Left lung (tissue), 10 donors: ENCODE measurements around the gene P2RY13. TPM values are rescaled to one million over a fixed set of nuclear protein-coding genes. Genes with fewer than 3 reads are reported as not detected.

Experiments
- ATAC-seq: fragments of 200-7000 bp; cut with Tn5 transposase; one replicate; pipeline ENCODE4 v1.9.1; 2020; ENCODE audit warnings: moderate library complexity
- DNase-seq, 4 donors: peaks; one replicate each; pipeline ENCODE4 v3.0.0-alpha.2; 2013 to 2020
- H3K27ac ChIP-seq, 2 donors: fragments of 200-600 bp; sonication (generic) in 1 of 2; one replicate each; pipeline versions ENCODE4 v1.5.0 to v1.8.0; 2020 to 2021
- H3K27me3 ChIP-seq, 2 donors: fragments of 200-600 bp; sonication (generic) in 1 of 2; one replicate each; pipeline versions ENCODE4 v1.5.0 to v1.8.0; 2020 to 2021
- H3K36me3 ChIP-seq, 2 donors: fragments of 200-600 bp; sonication (generic) in 1 of 2; one replicate each; pipeline versions ENCODE4 v1.5.0 to v1.8.0; 2020 to 2021
- H3K4me1 ChIP-seq, 2 donors: fragments of 200-600 bp; one replicate each; pipeline ENCODE4 v1.8.0; 2021
- H3K4me3 ChIP-seq, 2 donors: fragments of 200-600 bp; sonication (generic) in 1 of 2; one replicate each; pipeline versions ENCODE4 v1.5.0 to v1.8.0; 2020 to 2021; ENCODE audit warnings: mild to moderate bottlenecking in 1 of 2
- H3K9me3 ChIP-seq, 2 donors: fragments of 200-600 bp; sonication (generic) in 1 of 2; one replicate each; pipeline versions ENCODE4 v1.5.0 to v1.8.0; 2020 to 2021
- intact Hi-C, 2 donors: fragments of 100-400 bp; cut with DNase I; formaldehyde crosslinking; loops; one replicate each; pipeline versions ENCODE4 v1.11.2 to v1.14.2; 2022
- polyA plus RNA-seq, 6 donors: library from polyadenylated mRNA; unstranded; fragments of 120-200 nt; gene quantifications; one replicate each; pipeline ENCODE4 v1.2.1, GENCODE V29; 2013; ENCODE audit not compliant: insufficient read length in 6 of 6
- total RNA-seq, 2 donors: library from RNA; stranded (reverse); fragmentation: NEBNext Ultra II Directional; extraction: Animal tissue kit (Norgen Biotek cat#: 25700); gene quantifications; one replicate each; pipeline ENCODE4 v1.2.1, GENCODE V29; 2021
- TF ChIP-seq, protein P1 (sequence below), 2 donors: fragments of 200-600 bp; sonication (generic) in 1 of 2; IDR thresholded peaks; one replicate each; pipeline versions ENCODE4 v1.5.0 to v1.8.0; 2021; ENCODE audit warnings: antibody characterized with exemption in 2 of 2
- donor health status: DM: no; HTN: yes; CAD: no.
- donor health status: DM: no; HTN: no; CAD: no.

Gene P2RY13
- total and polyA plus RNA-seq, 8 donors, result 0.83 to 16.4 (median 1.5) TPM

DNA sequence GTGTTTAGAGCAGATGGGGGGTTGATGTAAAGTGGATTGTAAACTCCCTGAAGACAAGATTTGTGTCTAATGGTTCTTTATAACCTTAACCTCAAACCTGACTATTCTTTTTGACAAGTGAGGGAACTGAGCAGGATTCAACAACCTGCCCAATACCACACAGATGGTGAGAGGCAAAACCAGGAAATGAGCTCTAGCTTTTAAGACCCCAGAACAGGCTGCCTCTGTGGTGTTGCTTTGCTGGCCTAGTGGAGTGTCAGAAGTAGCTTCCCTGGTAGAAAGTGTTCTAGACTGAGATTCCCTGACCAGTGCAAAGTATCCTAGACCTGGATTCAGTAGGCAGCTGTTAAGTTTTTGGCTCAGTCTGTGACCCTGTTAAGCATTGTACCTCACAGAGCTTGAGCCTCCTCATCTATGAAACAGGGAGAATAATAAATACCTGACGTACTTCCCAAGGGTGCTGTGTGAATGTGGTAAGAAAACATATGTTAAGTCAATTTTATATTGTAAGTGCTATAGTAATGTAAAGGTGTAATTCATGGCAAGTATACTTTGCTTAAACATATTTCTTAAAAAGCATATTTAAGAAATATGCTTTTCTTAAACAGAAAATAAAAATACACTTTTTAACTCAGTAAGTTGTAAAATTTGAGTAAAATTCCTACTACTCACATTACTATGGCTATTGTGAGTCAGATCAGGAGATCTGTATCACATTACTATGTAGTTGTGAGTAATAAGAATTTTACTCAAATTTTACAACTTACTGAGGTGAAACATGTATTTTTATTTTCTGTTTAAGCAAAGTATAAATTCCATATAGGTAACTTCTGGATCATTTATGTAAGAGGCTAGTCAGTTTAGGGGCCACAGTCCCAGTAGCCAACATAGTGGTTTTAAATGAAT lies 21.5 kb downstream of the P2RY13 start:
- peaks cover 0 to 2% of the 10 kb centered on the region in 2 donors for H3K4me1 ChIP-seq
- H3K4me3 ChIP-seq, result no peak overlapping the region
- intact Hi-C loops, result no loop called here
- DNase-seq, result no peak
- H3K36me3 ChIP-seq, result no peaks in the 10 kb centered on the region
- no peaks in the 10 kb centered on the region for H3K9me3 ChIP-seq
- H3K27ac ChIP-seq, result no peak overlapping the region
- ATAC-seq, result no peak
- TF ChIP-seq, protein P1, sequence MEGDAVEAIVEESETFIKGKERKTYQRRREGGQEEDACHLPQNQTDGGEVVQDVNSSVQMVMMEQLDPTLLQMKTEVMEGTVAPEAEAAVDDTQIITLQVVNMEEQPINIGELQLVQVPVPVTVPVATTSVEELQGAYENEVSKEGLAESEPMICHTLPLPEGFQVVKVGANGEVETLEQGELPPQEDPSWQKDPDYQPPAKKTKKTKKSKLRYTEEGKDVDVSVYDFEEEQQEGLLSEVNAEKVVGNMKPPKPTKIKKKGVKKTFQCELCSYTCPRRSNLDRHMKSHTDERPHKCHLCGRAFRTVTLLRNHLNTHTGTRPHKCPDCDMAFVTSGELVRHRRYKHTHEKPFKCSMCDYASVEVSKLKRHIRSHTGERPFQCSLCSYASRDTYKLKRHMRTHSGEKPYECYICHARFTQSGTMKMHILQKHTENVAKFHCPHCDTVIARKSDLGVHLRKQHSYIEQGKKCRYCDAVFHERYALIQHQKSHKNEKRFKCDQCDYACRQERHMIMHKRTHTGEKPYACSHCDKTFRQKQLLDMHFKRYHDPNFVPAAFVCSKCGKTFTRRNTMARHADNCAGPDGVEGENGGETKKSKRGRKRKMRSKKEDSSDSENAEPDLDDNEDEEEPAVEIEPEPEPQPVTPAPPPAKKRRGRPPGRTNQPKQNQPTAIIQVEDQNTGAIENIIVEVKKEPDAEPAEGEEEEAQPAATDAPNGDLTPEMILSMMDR (IDR thresholded peaks at IDR 0.05), result no peak
- H3K27me3 ChIP-seq, result no peaks in the 10 kb centered on the region

- DNase-seq (no peak), ATAC-seq (no peak)
- intact Hi-C loops, result no loop called here
- no peaks in the 10 kb centered on the region for H3K9me3 ChIP-seq
- TF ChIP-seq, protein P1 (IDR thresholded peaks at IDR 0.05), result no peak
- no peaks in the 10 kb centered on the region for H3K36me3 ChIP-seq
- H3K4me3 ChIP-seq, result no peak overlapping the region
- H3K27ac ChIP-seq, result no peak overlapping the region
- H3K4me1 ChIP-seq, result peaks cover 0 to 2% of the 10 kb centered on the region in 2 donors
- no peaks in the 10 kb centered on the region for H3K27me3 ChIP-seq
These were observed 22.2 kb downstream of the P2RY13 start for GRCh38 chr3:151307131-151307530.

DNA sequence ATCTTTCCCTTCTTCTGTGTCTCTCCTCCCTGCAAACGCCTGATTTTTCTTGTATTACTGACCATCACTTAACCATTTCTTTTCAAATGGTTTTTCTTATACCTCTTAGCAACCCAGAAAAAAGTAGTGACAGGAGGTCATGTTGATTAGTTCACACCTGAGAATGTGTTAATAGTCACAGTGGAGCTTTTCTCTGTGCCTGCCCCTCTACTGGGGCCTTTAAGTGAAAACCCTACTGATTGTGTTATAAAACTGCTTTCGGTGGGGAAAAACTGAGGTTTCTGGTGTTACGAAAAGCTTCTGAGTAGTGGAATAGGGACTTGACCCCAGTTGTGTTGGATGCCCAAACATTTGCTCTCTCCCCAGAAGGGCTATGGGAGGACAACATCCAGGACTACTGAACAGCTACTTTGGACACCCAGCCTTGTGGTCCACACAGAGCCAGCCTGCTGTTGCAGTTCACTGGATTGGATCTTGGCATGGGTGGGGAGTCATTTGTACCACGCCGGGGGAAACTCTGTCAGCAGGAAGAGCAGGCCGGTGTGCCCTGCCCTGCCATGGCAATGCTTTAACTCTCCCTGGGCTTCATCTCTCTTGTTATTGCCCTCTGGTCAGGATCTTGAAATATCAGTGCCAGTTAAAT lies 23.1 kb downstream of the P2RY13 start:
- Histone ChIP-seq H3K27ac (no peak overlapping the region), H3K36me3 (no peaks in the 10 kb centered on the region), H3K4me3 (no peak overlapping the region), H3K4me1 (peaks cover 0 to 2% of the 10 kb centered on the region in 2 donors), H3K9me3 (no peaks in the 10 kb centered on the region), H3K27me3 (no peaks in the 10 kb centered on the region)
- TF ChIP-seq, protein P1 (IDR thresholded peaks at IDR 0.05), result no peak
- intact Hi-C loops, result no loop called here
- ATAC-seq (no peak), DNase-seq (no peak)

DNA sequence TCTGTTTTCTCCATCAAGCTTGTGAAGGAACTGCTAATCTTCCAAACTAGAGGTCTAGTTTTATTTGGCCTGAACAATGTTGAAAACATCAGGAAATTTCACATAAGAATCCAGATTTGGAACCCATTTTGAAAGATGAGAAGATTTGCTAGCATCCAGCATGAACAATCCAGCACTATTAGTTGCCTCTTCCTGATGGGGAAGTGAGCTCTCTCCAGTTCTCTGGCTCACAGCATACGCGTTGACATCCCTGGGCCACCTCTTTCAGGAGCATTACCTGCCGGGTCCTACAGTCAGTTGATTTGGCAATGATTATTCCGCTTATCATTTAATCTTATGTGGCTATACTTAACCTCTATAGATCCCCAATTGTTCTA lies 23.6 kb downstream of the P2RY13 start:
- intact Hi-C loops, result no loop called here
- Histone ChIP-seq H3K36me3 (no peaks in the 10 kb centered on the region), H3K4me3 (no peak overlapping the region), H3K27me3 (no peaks in the 10 kb centered on the region), H3K9me3 (no peaks in the 10 kb centered on the region), H3K27ac (no peak overlapping the region), H3K4me1 (peaks cover 0 to 2% of the 10 kb centered on the region in 2 donors)
- no peak for DNase-seq
- TF ChIP-seq, protein P1 (IDR thresholded peaks at IDR 0.05), result no peak
- no peak for ATAC-seq

GRCh38 chr3:151305060-151305774 lies 24.1 kb downstream of the P2RY13 start:
- Histone ChIP-seq H3K27me3 (no peaks in the 10 kb centered on the region), H3K9me3 (no peaks in the 10 kb centered on the region), H3K4me1 (peaks cover 0 to 2% of the 10 kb centered on the region in 2 donors), H3K27ac (no peak overlapping the region), H3K4me3 (no peak overlapping the region), H3K36me3 (no peaks in the 10 kb centered on the region)
- TF ChIP-seq, protein P1 (IDR thresholded peaks at IDR 0.05), result no peak
- ATAC-seq (peak; percentile 96), DNase-seq (peak in 2 of 4 donors; percentile 43 to 44)
- intact Hi-C loops, result no loop called here
